Hepatocyte (in vitro differentiated cells): ENCODE results near the gene NYNRIN. TPM values are rescaled to one million over a fixed set of nuclear protein-coding genes. Genes with fewer than 3 reads are reported as not detected.
"Not testable (repeated sequence)": the region's sequence is repeated elsewhere in the genome, so short reads cannot be mapped to it uniquely, and the experiment has no call there.

Source experiments
- DNase-seq: peaks from one replicate; pipeline ENCODE4 v3.0.0-alpha.2; 2016; ENCODE audit warnings: low spot score
- H2AFZ ChIP-seq: fragments of 200-600 bp; sonication (generic); 2 replicates; pipeline ENCODE4 v1.6.0; 2016; ENCODE audit warnings: antibody characterized with exemption, mild to moderate bottlenecking
- H3K27ac ChIP-seq: fragments of 200-600 bp; sonication (generic); 2 replicates; pipeline ENCODE4 v1.5.1; 2016; ENCODE audit warnings: mild to moderate bottlenecking
- H3K27me3 ChIP-seq: fragments of 200-600 bp; sonication (generic); 2 replicates; pipeline ENCODE4 v1.6.1; 2016
- H3K36me3 ChIP-seq: fragments of 200-600 bp; sonication (generic); replicated peaks from 2 replicates; pipeline ENCODE4 v1.5.1; 2016; ENCODE audit warnings: low read depth; ENCODE audit not compliant: insufficient read depth
- H3K4me1 ChIP-seq: fragments of 200-600 bp; sonication (generic); 2 replicates; pipeline ENCODE4 v1.5.1; 2016; ENCODE audit warnings: mild to moderate bottlenecking, moderate library complexity; ENCODE audit not compliant: insufficient read depth
- H3K4me2 ChIP-seq: fragments of 200-600 bp; sonication (generic); 2 replicates; pipeline ENCODE4 v1.6.0; 2016
- H3K4me3 ChIP-seq: fragments of 200-600 bp; sonication (generic); 2 replicates; pipeline ENCODE4 v1.5.1; 2016; ENCODE audit warnings: mild to moderate bottlenecking
- H3K79me2 ChIP-seq: fragments of 200-600 bp; sonication (generic); 2 replicates; pipeline ENCODE4 v1.6.0; 2017; ENCODE audit warnings: mild to moderate bottlenecking
- H3K9me2 ChIP-seq: fragments of 200-600 bp; sonication (generic); replicated peaks from 2 replicates; pipeline ENCODE4 v1.6.0; 2017; ENCODE audit warnings: mild to moderate bottlenecking; ENCODE audit not compliant: insufficient read depth
- H3K9me3 ChIP-seq: fragments of 200-600 bp; sonication (generic); 2 replicates; pipeline ENCODE4 v1.5.1; 2016; ENCODE audit warnings: low read depth, mild to moderate bottlenecking
- H4K20me1 ChIP-seq: fragments of 200-600 bp; sonication (generic); 2 replicates; pipeline ENCODE4 v1.6.0; 2016; ENCODE audit warnings: mild to moderate bottlenecking; ENCODE audit not compliant: insufficient read depth, poor library complexity, severe bottlenecking
- CTCF ChIP-seq: fragments of 200-600 bp; sonication (generic); IDR thresholded peaks from 2 replicates; pipeline ENCODE4 v1.5.1; 2016; ENCODE audit warnings: antibody characterized with exemption, mild to moderate bottlenecking; ENCODE audit not compliant: poor library complexity
- EZH2 ChIP-seq: fragments of 200-600 bp; sonication (generic); IDR thresholded peaks from 2 replicates; pipeline ENCODE4 v1.6.1; 2016; ENCODE audit warnings: antibody characterized with exemption, mild to moderate bottlenecking, borderline replicate concordance
- EZH2phosphoT487 ChIP-seq: fragments of 200-600 bp; sonication (generic); IDR thresholded peaks from one replicate; pipeline ENCODE4 v1.6.1; 2018; ENCODE audit warnings: antibody characterized with exemption, mild to moderate bottlenecking, low read depth, moderate library complexity; ENCODE audit not compliant: unreplicated experiment, severe bottlenecking
- WGBS: methylation state at CpG from one replicate; pipeline ENCODE4 v1.1.6; 2016; ENCODE audit warnings: low lambda C conversion rate; ENCODE audit errors: missing lambda C conversion rate; 5-methylcytosine and 5-hydroxymethylcytosine counted together
- polyA plus RNA-seq: library from polyadenylated mRNA; unstranded; fragments of >200 nt; fragmentation: Nextera tagmentation; extraction: Ambion mirVana; gene quantifications from 2 replicates; pipeline ENCODE4 v1.2.1, GENCODE V29; 2016
- total RNA-seq: library from RNA; depleted of rRNA; stranded (reverse); fragments of >200 nt; gene quantifications from 2 replicates; pipeline ENCODE4 v1.2.3, GENCODE V29; 2014

The NYNRIN gene
- total and polyA plus RNA-seq, 2 experiments from 2014 or later, result 34.5 to 56.5 TPM

GRCh38 chr14:24353559-24354481 lies 45.0 kb upstream of the NYNRIN start:
- Histone ChIP-seq H3K27me3 (peaks cover 2% of the 10 kb centered on the region), H3K9me3 (no peaks in the 10 kb centered on the region), H3K4me1 (no peaks in the 10 kb centered on the region), H3K4me3 (no peak overlapping the region), H3K79me2 (no peaks in the 10 kb centered on the region), H3K9me2 (no peaks in the 10 kb centered on the region), H4K20me1 (no peaks in the 10 kb centered on the region), H3K27ac (peak overlapping the region; percentile 65), H3K4me2 (peak overlapping the region; percentile 14), H3K36me3 (no peaks in the 10 kb centered on the region), H2AFZ (no peak overlapping the region)
- TF ChIP-seq EZH2 (no peak), CTCF (no peak), EZH2phosphoT487 (no peak)
- WGBS, result 60% methylated on average over 5 of the region's 5 CpGs
- peak; percentile 53 for DNase-seq

GRCh38 chr14:24354482-24354825 lies 44.3 kb upstream of the NYNRIN start:
- not testable (repeated sequence) for H3K9me3 ChIP-seq, H3K79me2 ChIP-seq, H3K4me2 ChIP-seq, DNase-seq, H2AFZ ChIP-seq, H3K4me3 ChIP-seq, H3K9me2 ChIP-seq, H4K20me1 ChIP-seq, H3K36me3 ChIP-seq, H3K27me3 ChIP-seq, H3K4me1 ChIP-seq
- H3K27ac ChIP-seq, result peak overlapping the region; percentile 39
- WGBS, result 83% methylated on average over 3 of the region's 3 CpGs

GRCh38 chr14:24355009-24355408 lies 43.8 kb upstream of the NYNRIN start:
- H3K27me3 ChIP-seq, result no peaks in the 10 kb centered on the region
- H3K79me2 ChIP-seq, result no peaks in the 10 kb centered on the region
- TF ChIP-seq EZH2phosphoT487 (no peak), CTCF (no peak), EZH2 (no peak)
- H3K27ac ChIP-seq, result no peak overlapping the region
- H2AFZ ChIP-seq, result no peak overlapping the region
- H3K9me2 ChIP-seq, result no peaks in the 10 kb centered on the region
- no peak overlapping the region for H3K4me2 ChIP-seq
- no peaks in the 10 kb centered on the region for H3K4me1 ChIP-seq
- no peak overlapping the region for H3K4me3 ChIP-seq
- H3K9me3 ChIP-seq, result no peaks in the 10 kb centered on the region
- 91% methylated on average over 7 of the region's 7 CpGs for WGBS
- H4K20me1 ChIP-seq, result no peaks in the 10 kb centered on the region
- DNase-seq, result no peak
- no peaks in the 10 kb centered on the region for H3K36me3 ChIP-seq

GRCh38 chr14:24356208-24356607 lies 42.6 kb upstream of the NYNRIN start:
- no peak for DNase-seq
- Histone ChIP-seq H3K9me2 (no peaks in the 10 kb centered on the region), H2AFZ (no peak overlapping the region), H3K36me3 (no peaks in the 10 kb centered on the region), H3K27ac (no peak overlapping the region), H3K4me3 (no peak overlapping the region), H3K9me3 (no peaks in the 10 kb centered on the region), H3K79me2 (no peaks in the 10 kb centered on the region), H3K27me3 (no peaks in the 10 kb centered on the region), H3K4me1 (no peaks in the 10 kb centered on the region), H4K20me1 (no peaks in the 10 kb centered on the region), H3K4me2 (no peak overlapping the region)
- TF ChIP-seq EZH2phosphoT487, result no peak
- no peak for TF ChIP-seq CTCF
- TF ChIP-seq EZH2, result no peak
- 88% methylated on average over 4 of the region's 4 CpGs for WGBS
